HG03066 (cell line): ENCODE data around the gene SLC27A4.

ENCODE experiments used
- ATAC-seq: cut with Tn5 transposase; IDR thresholded peaks from one replicate; pipeline ENCODE4 v1.9.1; 2021; ENCODE audit warnings: low read depth; ENCODE audit not compliant: unreplicated experiment

SLC27A4 gene

GRCh38 chr9:128361986-128362646 is 21.8 kb downstream of the SLC27A4 start:
- peak; percentile 69 for ATAC-seq

- no peak for ATAC-seq
Observed at GRCh38 chr9:128362774-128363173, 22.4 kb downstream of the SLC27A4 start.

- no peak for ATAC-seq
Observed at GRCh38 chr9:128365525-128365924, 25.2 kb downstream of the SLC27A4 start.

GRCh38 chr9:128369024-128369706 is 28.8 kb downstream of the SLC27A4 start:
- no peak for ATAC-seq

- no peak for ATAC-seq
Observed at GRCh38 chr9:128370367-128370751, 30.0 kb downstream of the SLC27A4 start.

GRCh38 chr9:128370752-128371629 is 30.7 kb downstream of the SLC27A4 start, which contains the start of gene URM1:
Gene URM1, plus strand, starts transcription at chr9:128371374. Its CDS starts 7 bp downstream, at chr9:128371381.
- peak; percentile 89 for ATAC-seq

- no peak for ATAC-seq
Observed at GRCh38 chr9:128371630-128372117, 31.3 kb downstream of the SLC27A4 start.

GRCh38 chr9:128372188-128372641 is 31.9 kb downstream of the SLC27A4 start:
- no peak for ATAC-seq

- ATAC-seq, result no peak
Observed at GRCh38 chr9:128372784-128373183, 32.5 kb downstream of the SLC27A4 start.

- ATAC-seq, result no peak
Observed at GRCh38 chr9:128374221-128374675, 33.9 kb downstream of the SLC27A4 start.

GRCh38 chr9:128375865-128376264 is 35.5 kb downstream of the SLC27A4 start:
- ATAC-seq, result no peak

GRCh38 chr9:128382261-128382660 is 41.9 kb downstream of the SLC27A4 start:
- ATAC-seq, result no peak

- ATAC-seq, result no peak
Observed at GRCh38 chr9:128383007-128383753, 42.9 kb downstream of the SLC27A4 start.

GRCh38 chr9:128383791-128384190 is 43.5 kb downstream of the SLC27A4 start:
- ATAC-seq, result no peak

- ATAC-seq, result no peak
Observed at GRCh38 chr9:128384801-128385495, 44.6 kb downstream of the SLC27A4 start.

GRCh38 chr9:128385496-128386460 is 45.5 kb downstream of the SLC27A4 start:
- ATAC-seq, result no peak

- ATAC-seq, result no peak
Observed at GRCh38 chr9:128388150-128388549, 47.8 kb downstream of the SLC27A4 start.

GRCh38 chr9:128389395-128390149 is 49.2 kb downstream of the SLC27A4 start:
- ATAC-seq, result no peak
